Measurements from ENCODE around the gene GZMA. TPM values are rescaled to one million over a fixed set of nuclear protein-coding genes. Genes with fewer than 3 reads are reported as not detected.
"Not testable (repeated sequence)": the region's sequence is repeated elsewhere in the genome, so short reads cannot be mapped to it uniquely, and the experiment has no call there.

The GZMA gene
- total RNA-seq, 1 experiment from 2014 or later, result not detected

DNA sequence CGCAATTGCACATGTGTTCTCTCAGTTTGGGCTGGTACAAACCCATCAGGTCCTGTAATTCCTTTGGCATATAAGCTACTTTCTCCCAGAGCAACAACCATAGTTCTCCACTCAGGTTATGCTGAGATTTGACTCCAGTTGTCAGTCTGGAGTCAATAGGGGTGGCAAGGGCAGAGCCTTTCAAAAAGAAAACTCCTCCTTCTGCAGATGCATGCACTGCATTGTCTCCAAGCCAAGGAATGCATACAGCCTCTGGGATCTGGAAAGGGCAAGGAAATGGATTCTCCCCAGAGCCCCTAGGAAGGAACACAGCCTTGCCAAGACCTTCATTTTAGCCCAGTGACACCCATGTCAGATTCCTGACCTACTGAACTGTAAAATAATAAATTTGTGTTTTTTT is 31.0 kb upstream of the GZMA start:
- H3K9me2 ChIP-seq (replicated peaks; ENCODE audit: insufficient read depth, low read length), result no peaks in the 10 kb centered on the region
- DNase-seq, result no peak
- no peak overlapping the region for H3K4me2 ChIP-seq (ENCODE audit: low read depth, low read length, poor library complexity, severe bottlenecking)
- no peaks in the 10 kb centered on the region for H3K79me2 ChIP-seq (ENCODE audit: low read length)
- no peaks in the 10 kb centered on the region for H4K20me1 ChIP-seq (ENCODE audit: insufficient read depth, low read depth, low read length)
- H3K27ac ChIP-seq (ENCODE audit: low read length), result no peak overlapping the region
- H3K4me3 ChIP-seq (ENCODE audit: low read length), result no peak overlapping the region
- H2AFZ ChIP-seq (ENCODE audit: low read length), result no peak overlapping the region
- no peaks in the 10 kb centered on the region for H3K4me1 ChIP-seq (ENCODE audit: low read length)
- H3K27me3 ChIP-seq (ENCODE audit: low read length), result no peaks in the 10 kb centered on the region
- no peak overlapping the region for H3K9ac ChIP-seq (ENCODE audit: low read length)
- no peaks in the 10 kb centered on the region for H3K9me3 ChIP-seq (ENCODE audit: low read length)
- H3K36me3 ChIP-seq (ENCODE audit: insufficient read depth, low read length), result no peaks in the 10 kb centered on the region

DNA sequence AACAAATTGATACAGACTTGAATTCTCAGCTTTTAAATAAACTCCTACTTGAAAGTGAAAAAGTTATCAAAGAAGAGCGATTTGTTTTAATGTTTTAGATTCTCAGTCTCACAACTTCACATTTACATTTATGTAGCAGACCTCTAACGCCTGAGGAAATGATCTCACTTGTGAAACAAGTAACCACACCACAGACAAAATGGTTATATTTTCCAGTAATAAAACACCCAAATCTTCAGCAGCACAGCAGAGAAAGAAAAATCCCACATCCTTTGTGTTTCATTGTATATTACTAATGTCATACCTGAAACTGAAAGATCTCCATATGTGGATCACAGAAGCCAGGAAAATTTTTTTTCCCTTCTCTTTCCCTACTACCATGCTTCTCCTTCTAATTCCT is 29.8 kb upstream of the GZMA start:
- no peak overlapping the region for H2AFZ ChIP-seq (ENCODE audit: low read length)
- no peak overlapping the region for H3K4me3 ChIP-seq (ENCODE audit: low read length)
- no peak for DNase-seq
- H3K36me3 ChIP-seq (ENCODE audit: insufficient read depth, low read length), result no peaks in the 10 kb centered on the region
- H3K27me3 ChIP-seq (ENCODE audit: low read length), result no peaks in the 10 kb centered on the region
- H4K20me1 ChIP-seq (ENCODE audit: insufficient read depth, low read depth, low read length), result no peaks in the 10 kb centered on the region
- H3K9me2 ChIP-seq (replicated peaks; ENCODE audit: insufficient read depth, low read length), result no peaks in the 10 kb centered on the region
- no peak overlapping the region for H3K27ac ChIP-seq (ENCODE audit: low read length)
- H3K4me1 ChIP-seq (ENCODE audit: low read length), result no peaks in the 10 kb centered on the region
- no peak overlapping the region for H3K9ac ChIP-seq (ENCODE audit: low read length)
- H3K4me2 ChIP-seq (ENCODE audit: low read depth, low read length, poor library complexity, severe bottlenecking), result no peak overlapping the region
- H3K9me3 ChIP-seq (ENCODE audit: low read length), result no peaks in the 10 kb centered on the region
- H3K79me2 ChIP-seq (ENCODE audit: low read length), result no peaks in the 10 kb centered on the region

GRCh38 chr5:55073211-55073610 is 29.2 kb upstream of the GZMA start:
- no peak for DNase-seq
- H3K4me1 ChIP-seq (ENCODE audit: low read length), result no peaks in the 10 kb centered on the region
- H3K27me3 ChIP-seq (ENCODE audit: low read length), result no peaks in the 10 kb centered on the region
- H3K36me3 ChIP-seq (ENCODE audit: insufficient read depth, low read length), result no peaks in the 10 kb centered on the region
- H3K9me2 ChIP-seq (replicated peaks; ENCODE audit: insufficient read depth, low read length), result no peaks in the 10 kb centered on the region
- no peak overlapping the region for H3K4me2 ChIP-seq (ENCODE audit: low read depth, low read length, poor library complexity, severe bottlenecking)
- H3K9ac ChIP-seq (ENCODE audit: low read length), result no peak overlapping the region
- H3K9me3 ChIP-seq (ENCODE audit: low read length), result no peaks in the 10 kb centered on the region
- no peak overlapping the region for H2AFZ ChIP-seq (ENCODE audit: low read length)
- no peak overlapping the region for H3K27ac ChIP-seq (ENCODE audit: low read length)
- H3K79me2 ChIP-seq (ENCODE audit: low read length), result no peaks in the 10 kb centered on the region
- no peaks in the 10 kb centered on the region for H4K20me1 ChIP-seq (ENCODE audit: insufficient read depth, low read depth, low read length)
- no peak overlapping the region for H3K4me3 ChIP-seq (ENCODE audit: low read length)

DNA sequence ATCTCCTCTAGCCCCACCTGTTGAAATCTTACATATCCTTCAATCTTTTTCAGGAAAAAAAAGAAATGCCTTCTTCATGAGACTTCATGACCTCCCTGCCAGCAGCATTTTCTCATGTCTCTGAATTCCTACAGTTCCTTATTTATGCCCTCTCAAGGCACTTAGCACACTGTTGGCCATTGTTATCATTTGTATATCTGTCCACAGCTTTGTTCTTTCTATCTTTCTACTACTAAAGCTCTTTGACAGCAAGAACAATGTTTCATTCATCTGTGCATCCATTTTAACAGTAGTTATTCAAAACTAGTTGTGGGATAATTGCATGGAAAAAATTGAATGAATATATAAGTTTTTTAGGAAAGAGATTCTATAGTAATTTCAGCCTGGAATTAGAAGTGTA is 20.9 kb upstream of the GZMA start:
- no peaks in the 10 kb centered on the region for H3K9me3 ChIP-seq (ENCODE audit: low read length)
- H3K9ac ChIP-seq (ENCODE audit: low read length), result no peak overlapping the region
- H3K4me2 ChIP-seq (ENCODE audit: low read depth, low read length, poor library complexity, severe bottlenecking), result no peak overlapping the region
- no peak overlapping the region for H3K4me3 ChIP-seq (ENCODE audit: low read length)
- no peaks in the 10 kb centered on the region for H3K9me2 ChIP-seq (replicated peaks; ENCODE audit: insufficient read depth, low read length)
- no peak overlapping the region for H2AFZ ChIP-seq (ENCODE audit: low read length)
- no peaks in the 10 kb centered on the region for H3K27me3 ChIP-seq (ENCODE audit: low read length)
- no peaks in the 10 kb centered on the region for H4K20me1 ChIP-seq (ENCODE audit: insufficient read depth, low read depth, low read length)
- H3K4me1 ChIP-seq (ENCODE audit: low read length), result no peaks in the 10 kb centered on the region
- no peak overlapping the region for H3K27ac ChIP-seq (ENCODE audit: low read length)
- no peak for DNase-seq
- no peaks in the 10 kb centered on the region for H3K36me3 ChIP-seq (ENCODE audit: insufficient read depth, low read length)
- H3K79me2 ChIP-seq (ENCODE audit: low read length), result no peaks in the 10 kb centered on the region

GRCh38 chr5:55089301-55089700 is 13.1 kb upstream of the GZMA start:
- H3K79me2 ChIP-seq (ENCODE audit: low read length); H3K9me2 ChIP-seq (replicated peaks; ENCODE audit: insufficient read depth, low read length); H3K27ac ChIP-seq (ENCODE audit: low read length); DNase-seq; H3K9ac ChIP-seq (ENCODE audit: low read length); H3K4me2 ChIP-seq (ENCODE audit: low read depth, low read length, poor library complexity, severe bottlenecking); H4K20me1 ChIP-seq (ENCODE audit: insufficient read depth, low read depth, low read length); H3K27me3 ChIP-seq (ENCODE audit: low read length); H3K4me3 ChIP-seq (ENCODE audit: low read length); H3K9me3 ChIP-seq (ENCODE audit: low read length); H3K4me1 ChIP-seq (ENCODE audit: low read length); H3K36me3 ChIP-seq (ENCODE audit: insufficient read depth, low read length); H2AFZ ChIP-seq (ENCODE audit: low read length): not testable (repeated sequence)

DNA sequence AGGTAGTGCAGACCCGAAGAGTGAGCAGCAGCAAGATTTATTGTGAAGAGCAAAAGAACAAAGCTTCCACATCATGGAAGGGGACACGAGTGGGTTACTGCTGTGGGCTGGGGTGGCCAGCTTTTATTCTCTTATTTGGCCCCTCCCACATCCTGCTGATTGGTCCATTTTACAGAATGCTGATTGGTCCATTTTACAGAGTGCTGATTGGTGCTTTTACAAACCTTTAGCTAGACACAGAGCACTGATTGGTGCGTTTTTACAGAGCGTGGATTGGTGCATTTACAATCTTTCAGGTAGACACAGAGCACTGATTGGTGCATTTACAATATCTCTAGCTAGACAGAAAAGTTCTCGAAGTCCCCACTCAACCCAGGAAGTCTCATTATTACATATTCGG is 11.4 kb upstream of the GZMA start:
- not testable (repeated sequence) for DNase-seq; H3K4me1 ChIP-seq (ENCODE audit: low read length); H2AFZ ChIP-seq (ENCODE audit: low read length); H4K20me1 ChIP-seq (ENCODE audit: insufficient read depth, low read depth, low read length); H3K4me3 ChIP-seq (ENCODE audit: low read length); H3K27ac ChIP-seq (ENCODE audit: low read length); H3K9ac ChIP-seq (ENCODE audit: low read length); H3K4me2 ChIP-seq (ENCODE audit: low read depth, low read length, poor library complexity, severe bottlenecking); H3K27me3 ChIP-seq (ENCODE audit: low read length); H3K79me2 ChIP-seq (ENCODE audit: low read length); H3K9me3 ChIP-seq (ENCODE audit: low read length); H3K36me3 ChIP-seq (ENCODE audit: insufficient read depth, low read length); H3K9me2 ChIP-seq (replicated peaks; ENCODE audit: insufficient read depth, low read length)

- H3K27ac ChIP-seq (ENCODE audit: low read length), result no peak overlapping the region
- no peak overlapping the region for H3K4me2 ChIP-seq (ENCODE audit: low read depth, low read length, poor library complexity, severe bottlenecking)
- H2AFZ ChIP-seq (ENCODE audit: low read length), result no peak overlapping the region
- H3K4me3 ChIP-seq (ENCODE audit: low read length), result no peak overlapping the region
- H3K9ac ChIP-seq (ENCODE audit: low read length), result no peak overlapping the region
- H3K79me2 ChIP-seq (ENCODE audit: low read length), result no peaks in the 10 kb centered on the region
- no peaks in the 10 kb centered on the region for H3K27me3 ChIP-seq (ENCODE audit: low read length)
- no peak for DNase-seq
- H3K9me2 ChIP-seq (replicated peaks; ENCODE audit: insufficient read depth, low read length), result no peaks in the 10 kb centered on the region
- no peaks in the 10 kb centered on the region for H3K4me1 ChIP-seq (ENCODE audit: low read length)
- H3K36me3 ChIP-seq (ENCODE audit: insufficient read depth, low read length), result no peaks in the 10 kb centered on the region
- H4K20me1 ChIP-seq (ENCODE audit: insufficient read depth, low read depth, low read length), result no peaks in the 10 kb centered on the region
- no peaks in the 10 kb centered on the region; the same call in 1 of the 2 replicates for H3K9me3 ChIP-seq (ENCODE audit: low read length)
Measured at GRCh38 chr5:55096182-55096581, 6.3 kb upstream of the GZMA start.

DNA sequence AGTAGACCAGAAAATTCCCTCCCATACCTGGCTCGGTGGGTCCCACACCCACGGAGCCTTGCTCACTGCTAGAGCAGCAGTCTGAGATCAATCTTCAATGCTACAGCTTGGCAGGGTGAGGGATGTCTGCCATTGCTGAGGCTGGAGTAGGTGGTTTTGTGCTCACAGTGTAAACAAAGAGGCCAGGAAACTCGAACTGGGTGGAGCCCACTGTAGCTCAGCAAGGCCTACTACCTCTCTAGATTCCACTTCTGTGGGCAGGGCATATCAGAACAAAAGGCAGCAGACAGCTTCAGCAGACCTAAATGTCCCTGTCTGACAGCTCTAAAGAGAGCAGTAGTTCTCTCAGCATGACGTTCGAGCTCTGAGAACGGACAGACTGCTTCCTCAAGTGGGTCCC is 5.6 kb upstream of the GZMA start:
- DNase-seq, result no peak
- Histone ChIP-seq H4K20me1 (ENCODE audit: insufficient read depth, low read depth, low read length) (no peaks in the 10 kb centered on the region), H3K27me3 (ENCODE audit: low read length) (no peaks in the 10 kb centered on the region), H3K4me1 (ENCODE audit: low read length) (no peaks in the 10 kb centered on the region), H3K9me2 (replicated peaks; ENCODE audit: insufficient read depth, low read length) (no peaks in the 10 kb centered on the region), H2AFZ (ENCODE audit: low read length) (no peak overlapping the region), H3K9me3 (ENCODE audit: low read length) (no peaks in the 10 kb centered on the region), H3K36me3 (ENCODE audit: insufficient read depth, low read length) (no peaks in the 10 kb centered on the region), H3K4me2 (ENCODE audit: low read depth, low read length, poor library complexity, severe bottlenecking) (no peak overlapping the region), H3K79me2 (ENCODE audit: low read length) (no peaks in the 10 kb centered on the region), H3K4me3 (ENCODE audit: low read length) (no peak overlapping the region), H3K27ac (ENCODE audit: low read length) (no peak overlapping the region), H3K9ac (ENCODE audit: low read length) (no peak overlapping the region)

- not testable (repeated sequence) for H3K79me2 ChIP-seq (ENCODE audit: low read length); H4K20me1 ChIP-seq (ENCODE audit: insufficient read depth, low read depth, low read length); H3K27me3 ChIP-seq (ENCODE audit: low read length); H3K9ac ChIP-seq (ENCODE audit: low read length); H3K36me3 ChIP-seq (ENCODE audit: insufficient read depth, low read length); H3K9me3 ChIP-seq (ENCODE audit: low read length); H2AFZ ChIP-seq (ENCODE audit: low read length); H3K9me2 ChIP-seq (replicated peaks; ENCODE audit: insufficient read depth, low read length); H3K4me1 ChIP-seq (ENCODE audit: low read length); H3K27ac ChIP-seq (ENCODE audit: low read length); H3K4me3 ChIP-seq (ENCODE audit: low read length); DNase-seq; H3K4me2 ChIP-seq (ENCODE audit: low read depth, low read length, poor library complexity, severe bottlenecking)
Measured at GRCh38 chr5:55101148-55101547, 1.3 kb upstream of the GZMA start.
